Melanocyte of skin (primary cell): ENCODE measurements around the gene ZNF154. TPM values are rescaled to one million over a fixed set of nuclear protein-coding genes. Genes with fewer than 3 reads are reported as not detected.

ENCODE experiments used
- total RNA-seq, 2 donors: library from RNA; depleted of rRNA; stranded (reverse); fragments of >200 nt; gene quantifications; 2 replicates each; pipeline ENCODE4 v1.2.3, GENCODE V29; 2012

ZNF154 gene
- total RNA-seq, result 1 to 10 TPM; 2.7 to 5.9 TPM

DNA sequence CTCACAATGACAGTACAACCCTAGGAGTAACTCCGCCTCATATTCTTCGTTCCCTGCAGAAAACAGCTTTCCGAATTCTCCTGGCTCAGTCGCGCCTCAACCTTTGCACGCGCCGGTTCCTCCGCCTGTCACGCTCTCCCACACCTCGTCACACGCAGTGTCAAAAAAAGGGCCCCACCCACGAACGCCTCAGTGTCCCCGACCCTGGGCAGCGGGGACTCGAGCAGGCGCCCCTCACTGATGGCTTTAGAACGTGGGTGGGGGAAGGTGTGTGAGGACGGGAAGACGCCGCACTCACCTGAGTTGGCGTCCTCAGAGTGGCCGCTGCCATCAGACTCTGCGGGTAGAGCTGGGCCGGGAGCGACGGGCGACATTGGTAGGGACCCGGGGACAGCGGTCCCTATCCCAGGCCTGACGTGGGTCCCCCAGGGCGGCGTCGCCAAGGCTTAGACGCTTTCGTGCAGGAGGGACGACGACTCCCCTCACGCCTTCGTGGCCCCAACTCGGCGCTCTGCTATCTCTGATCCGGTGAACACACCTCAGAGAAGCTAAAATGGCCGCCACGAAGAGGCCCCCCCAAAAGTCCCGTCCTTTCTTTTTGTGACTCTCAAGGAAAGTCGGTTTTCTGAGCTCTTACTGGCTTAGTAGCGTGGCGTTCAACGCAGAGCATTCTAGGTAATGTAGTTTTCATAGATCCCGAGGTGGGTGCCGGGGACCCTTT is at the start of gene ZNF154:
Gene ZNF154 (minus strand): TSS at position 564 of the 721 bp plus-strand sequence. CDS start 233 bp downstream, at position 331.

DNA sequence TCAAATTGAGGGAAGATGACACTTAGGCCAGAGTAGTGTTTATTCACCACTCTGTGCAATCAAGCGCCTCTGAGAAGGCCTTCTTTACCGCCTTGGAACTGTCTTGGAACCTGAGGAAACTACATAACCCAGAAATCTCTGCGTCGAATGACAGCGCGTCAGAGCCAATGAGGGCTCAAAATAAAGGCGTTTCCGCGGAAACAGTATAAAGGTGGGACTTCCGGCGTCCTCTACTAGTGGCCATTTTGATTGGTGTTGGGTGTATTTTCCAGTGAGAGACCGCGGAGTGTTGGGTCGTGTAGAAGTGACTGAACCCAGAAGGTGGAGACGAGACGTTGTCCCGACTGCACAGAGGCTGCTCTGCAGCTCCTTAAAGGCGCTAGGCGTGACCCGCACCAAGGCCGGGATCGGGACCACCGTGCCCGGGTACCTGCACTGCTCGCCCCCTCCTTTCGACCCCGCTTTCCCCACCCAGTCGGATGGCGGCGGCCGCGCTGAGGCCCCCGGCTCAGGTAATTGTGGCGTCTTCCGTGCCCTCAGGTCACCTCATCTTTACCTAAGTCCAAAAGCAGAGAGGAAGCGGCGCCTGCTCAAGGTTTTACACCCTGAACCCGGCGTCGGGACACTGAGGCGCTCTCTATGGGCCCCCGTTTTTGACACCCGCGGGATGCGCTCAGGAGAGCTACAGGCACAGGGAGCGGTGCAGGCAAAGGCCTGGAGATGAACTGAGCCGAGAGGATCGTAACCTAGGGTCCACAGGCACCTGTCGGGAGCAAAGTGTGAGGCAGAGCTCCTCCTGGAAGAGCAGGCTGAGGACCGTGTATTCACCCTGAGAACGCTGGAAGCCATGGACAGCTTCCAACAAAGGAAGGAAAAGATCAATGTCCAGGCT is 37.8 kb upstream of the ZNF154 start, which contains the start of gene ZNF776:
Gene ZNF776 (plus strand): TSS at position 236 of the 892 bp plus-strand sequence. CDS start 244 bp downstream, at position 480.

DNA sequence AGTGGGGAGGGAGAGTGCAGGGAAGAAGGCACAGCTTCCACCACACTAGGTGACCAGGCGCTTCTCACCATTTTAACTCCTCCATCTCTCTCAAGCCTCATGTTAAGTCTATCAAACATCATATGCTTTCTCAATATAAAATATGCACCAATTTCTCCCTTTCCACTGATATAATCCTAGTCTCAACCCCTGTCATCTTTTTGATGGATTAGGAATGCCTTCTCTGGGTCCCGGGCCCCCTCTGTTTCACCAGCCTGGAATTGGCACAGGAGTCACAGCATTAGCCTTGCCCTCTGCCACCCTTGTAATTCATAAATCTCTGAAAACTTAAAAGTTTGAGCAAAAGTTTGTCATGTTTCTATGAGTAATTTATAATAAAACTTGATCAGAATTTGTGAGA is 40.4 kb downstream of the ZNF154 start, which contains the start of gene ZSCAN4:
Gene ZSCAN4 (plus strand): TSS at position 301 of the 400 bp plus-strand sequence. CDS start 7,211 bp downstream, outside the sequence.

Other genes starting within 250 kb of the ZNF154 start
- 10 to 100 TPM; 16.0 to 16.2 TPM for gene ZNF772, start 231.6 kb downstream of the ZNF154 start, total RNA-seq
- 10 to 100 TPM; 12.7 to 21.7 TPM for gene ZNF419, start 221.5 kb downstream of the ZNF154 start, total RNA-seq
- gene ZNF773, start 209.3 kb downstream of the ZNF154 start, total RNA-seq, result 10 to 100 TPM; 16.7 to 27.9 TPM
- 10 to 100 TPM; 12.3 to 15.1 TPM for gene ZNF549, start 181.8 kb downstream of the ZNF154 start, total RNA-seq
- gene ZNF550, start 149.3 kb downstream of the ZNF154 start, total RNA-seq, result 1 to 10 TPM; 6.5 to 7.3 TPM
- 1 to 10 TPM; 4.8 to 5.7 TPM for gene ZNF416, start 130.3 kb downstream of the ZNF154 start, total RNA-seq
- 10 to 100 TPM in 1 of 2 donors, 1 to 10 TPM in 1; 9.3 to 14.7 TPM for gene ZIK1, start 125.1 kb downstream of the ZNF154 start, total RNA-seq
- 1 to 10 TPM; 7.6 to 7.7 TPM for gene ZNF530, start 109.3 kb downstream of the ZNF154 start, total RNA-seq
- 10 to 100 TPM; 20.0 to 21.6 TPM for gene ZNF134, start 95.0 kb downstream of the ZNF154 start, total RNA-seq
- gene ZNF211, start 76.0 kb downstream of the ZNF154 start, total RNA-seq, result 1 to 10 TPM; 9.0 to 9.6 TPM
- gene ZSCAN4, start 40.3 kb downstream of the ZNF154 start, total RNA-seq, result not detected
- 10 to 100 TPM in 1 of 2 donors, 1 to 10 TPM in 1; 6.9 to 11.7 TPM for gene ZNF551, start 27.2 kb downstream of the ZNF154 start, total RNA-seq
- 10 to 100 TPM in 1 of 2 donors, 1 to 10 TPM in 1; 9.7 to 12.0 TPM for gene ZNF671, start 18.4 kb upstream of the ZNF154 start, total RNA-seq
- gene ZNF776, start 37.6 kb upstream of the ZNF154 start, total RNA-seq, result 10 to 100 TPM; 14.7 to 15.5 TPM
- gene ZNF586, start 60.5 kb upstream of the ZNF154 start, total RNA-seq, result 10 to 100 TPM in 1 of 2 donors, 1 to 10 TPM in 1; 9.6 to 12.0 TPM
- gene ZNF552, start 105.7 kb upstream of the ZNF154 start, total RNA-seq, result 1 to 10 TPM; 5.0 to 8.3 TPM
- 10 to 100 TPM; 13.4 to 34.0 TPM for gene ZNF587B, start 121.1 kb upstream of the ZNF154 start, total RNA-seq
- gene ZNF587, start 140.7 kb upstream of the ZNF154 start, total RNA-seq, result 10 to 100 TPM; 21.0 to 29.0 TPM
- gene ZNF814, start 179.8 kb upstream of the ZNF154 start, total RNA-seq, result 10 to 100 TPM in 1 of 2 donors, 1 to 10 TPM in 1; 9.6 to 12.7 TPM
- 1 to 10 TPM; 8.6 to 9.7 TPM for gene ZNF417, start 207.4 kb upstream of the ZNF154 start, total RNA-seq
- gene ZNF418, start 226.2 kb upstream of the ZNF154 start, total RNA-seq, result 1 to 10 TPM; 3.1 to 6.3 TPM
- gene ZNF256, start 238.5 kb upstream of the ZNF154 start, total RNA-seq, result 1 to 10 TPM; 3.4 to 7.0 TPM